K562 (cell line): ENCODE data around the gene TET2. TPM values are rescaled to one million over a fixed set of nuclear protein-coding genes. Genes with fewer than 3 reads are reported as not detected.

Source experiments
- ATAC-seq: fragments of 200-7000 bp; cut with Tn5 transposase; 3 replicates; pipeline ENCODE4 v1.9.1; 2020; ENCODE audit warnings: moderate library complexity
- BruUV-seq: library from RNA; stranded (reverse); fragments of 400-500 nt; replicated peaks from 2 replicates; lab custom pipeline; 2021; lab: Mats Ljungman, UMichigan
- CTCF ChIA-PET: fragments of 300-600 bp; formaldehyde crosslinking; extraction: SDS; loops from one replicate; lab custom pipeline; 2021; ENCODE audit warnings: low intra/inter-chr PET ratio; lab: Yijun Ruan, JAX
- POLR2A ChIA-PET: fragments of 300-600, 350-650 bp; sonication (Branson Sonifier 250); formaldehyde crosslinking; extraction: SDS; loops from one replicate; lab custom pipeline; 2021; ENCODE audit warnings: antibody characterized with exemption, inconsistent platforms; lab: Yijun Ruan, JAX
- DNase-seq, 4 experiments: peaks; one replicate each; pipeline versions ENCODE4 v3.0.0 to v3.0.0-alpha.2; 2011 to 2018; ENCODE audit warnings: low spot score in 3 of 4, mixed read lengths in 3 of 4; ENCODE audit errors: extremely low read depth in 1 of 4
- FAIRE-seq: peaks from 2 replicates; lab custom pipeline; 2011; peaks lifted over from hg19 to GRCh38; lab: Jason Lieb, UNC
- H2AFZ ChIP-seq: 2 replicates; pipeline ENCODE4 v1.6.0; 2011; ENCODE audit warnings: low read depth, low read length, control low read depth, inconsistent platforms
- H3K27ac ChIP-seq: fragments of 200-600 bp; 3 replicates; pipeline ENCODE4 v1.8.0; 2011; ENCODE audit warnings: low read depth, mild to moderate bottlenecking, control low read depth, inconsistent platforms, low read length, moderate library complexity, mixed read lengths; ENCODE audit errors: extremely low read depth
- H3K27me3 ChIP-seq, 2 experiments: fragments of 300-600 bp in 1 of 2; 2 replicates in 1 of 2; 3 replicates in 1 of 2; pipeline versions ENCODE4 v1.6.0 to v1.8.0; 2011; ENCODE audit warnings: inconsistent platforms in 2 of 2, low read length in 2 of 2, mild to moderate bottlenecking in 1 of 2, mixed read lengths in 1 of 2, moderate library complexity in 1 of 2; ENCODE audit not compliant: control insufficient read depth in 2 of 2, insufficient read depth in 2 of 2
- H3K36me3 ChIP-seq: fragments of 300-600 bp; 3 replicates; pipeline ENCODE4 v1.8.0; 2011; ENCODE audit warnings: mild to moderate bottlenecking, low read length, inconsistent platforms; ENCODE audit not compliant: control insufficient read depth, insufficient read depth
- H3K4me1 ChIP-seq, 2 experiments: fragments of 200-600 bp in 1 of 2; replicated peaks in 1 of 2; 2 replicates in 1 of 2; 3 replicates in 1 of 2; pipeline versions ENCODE4 v1.5.1 to v1.8.0; 2011; ENCODE audit warnings: inconsistent platforms in 2 of 2, low read length in 2 of 2, mild to moderate bottlenecking in 1 of 2, mixed read lengths in 1 of 2, moderate library complexity in 1 of 2; ENCODE audit not compliant: control insufficient read depth in 2 of 2, insufficient read depth in 2 of 2
- H3K4me2 ChIP-seq: 2 replicates; pipeline ENCODE4 v1.6.1; 2011; ENCODE audit warnings: low read length, control low read depth, inconsistent platforms, mixed read lengths; ENCODE audit not compliant: insufficient read depth
- H3K4me3 ChIP-seq: fragments of 200-600 bp; sonication (generic), shearing (Covaris generic); 2 replicates; pipeline ENCODE4 v1.5.1; 2016; ENCODE audit warnings: control low read depth, inconsistent platforms
- H3K79me2 ChIP-seq: fragments of 200-600 bp; 3 replicates; pipeline ENCODE4 v1.8.0; 2011; ENCODE audit warnings: low read length, inconsistent platforms; ENCODE audit not compliant: control insufficient read depth, insufficient read depth
- H3K9ac ChIP-seq, 2 experiments: 2 replicates each; pipeline versions ENCODE4 v1.6.0 to v1.6.1; 2011; ENCODE audit warnings: low read depth in 2 of 2, low read length in 2 of 2, control low read depth in 1 of 2, inconsistent platforms in 1 of 2, mild to moderate bottlenecking in 1 of 2, mixed read lengths in 1 of 2; ENCODE audit not compliant: insufficient read depth in 1 of 2
- H3K9me1 ChIP-seq: one replicate; pipeline ENCODE4 v1.6.0; 2011; ENCODE audit warnings: inconsistent platforms, mild to moderate bottlenecking, low read length, moderate library complexity; ENCODE audit not compliant: control insufficient read depth, insufficient read depth
- H3K9me3 ChIP-seq: replicated peaks from 2 replicates; pipeline ENCODE4 v1.5.1; 2011; ENCODE audit warnings: low read depth, low read length, inconsistent platforms; ENCODE audit not compliant: control insufficient read depth, insufficient read depth
- H4K20me1 ChIP-seq: replicated peaks from 2 replicates; pipeline ENCODE4 v1.6.1; 2011; ENCODE audit warnings: low read length, inconsistent platforms, mixed read lengths; ENCODE audit not compliant: control insufficient read depth, insufficient read depth
- CBX1 ChIP-seq: sonication (generic); IDR thresholded peaks from 2 replicates; pipeline ENCODE4 v1.6.1; 2016; ENCODE audit warnings: antibody characterized with exemption, low read depth, mild to moderate bottlenecking
- CHCHD3 ChIP-seq: fragments of 250-450 bp; sonication (Bioruptor Pico); IDR thresholded peaks from 2 replicates; pipeline ENCODE4 v2.1.2; 2022; ENCODE audit warnings: mild to moderate bottlenecking
- HOMEZ ChIP-seq: fragments of 250-450 bp; sonication (Bioruptor Pico); IDR thresholded peaks from 2 replicates; pipeline ENCODE4 v1.4.0; 2020; ENCODE audit warnings: mild to moderate bottlenecking, moderate library complexity
- MECOM ChIP-seq: fragments of 250-450 bp; sonication (Bioruptor Pico); IDR thresholded peaks from 2 replicates; pipeline ENCODE4 v1.8.0; 2022; ENCODE audit warnings: inconsistent platforms
- MXI1 ChIP-seq: IDR thresholded peaks from 2 replicates; pipeline ENCODE4 v1.6.1; 2011; ENCODE audit warnings: low read depth, mild to moderate bottlenecking, improper control_type of control experiment, low read length
- NR2F6 ChIP-seq: fragments of 450-650 bp; formaldehyde crosslinking; IDR thresholded peaks from 2 replicates; pipeline ENCODE4 v1.4.0; 2020; ENCODE audit warnings: mild to moderate bottlenecking
- NR4A1 ChIP-seq, 2 experiments: fragments of 250-450 bp in 1 of 2; fragments of 450-650 bp in 1 of 2; sonication (Bioruptor Pico) in 1 of 2; IDR thresholded peaks; 2 replicates each; pipeline versions ENCODE4 v1.4.0 to v1.6.1; 2016 to 2020; ENCODE audit warnings: mild to moderate bottlenecking in 2 of 2, missing compliant biosample characterization in 1 of 2, missing genetic modification characterization in 1 of 2, moderate library complexity in 1 of 2
- PCBP1 ChIP-seq: fragments of 200-400 bp; formaldehyde crosslinking; IDR thresholded peaks from 2 replicates; pipeline ENCODE4 v1.6.1; 2018; ENCODE audit warnings: mild to moderate bottlenecking, low read depth, low read length; ENCODE audit not compliant: poor library complexity, severe bottlenecking
- PHF8 ChIP-seq: fragments of 200-600 bp; sonication (generic); IDR thresholded peaks from 2 replicates; pipeline ENCODE4 v1.6.1; 2012; ENCODE audit warnings: mixed run types, mild to moderate bottlenecking, inconsistent platforms, low read length, moderate library complexity, borderline replicate concordance
- PHTF2 ChIP-seq: fragments of 250-450 bp; sonication (Bioruptor Pico); IDR thresholded peaks from 2 replicates; pipeline ENCODE4 v1.5.0; 2021; ENCODE audit warnings: mild to moderate bottlenecking
- TAL1 ChIP-seq: fragments of 450-650 bp; IDR thresholded peaks from 2 replicates; pipeline ENCODE4 v1.6.1; 2016; ENCODE audit warnings: mild to moderate bottlenecking
- TOE1 ChIP-seq, 2 experiments: fragments of 450-650 bp in 1 of 2; sonication (generic) in 1 of 2; formaldehyde crosslinking in 1 of 2; IDR thresholded peaks; 2 replicates each; pipeline versions ENCODE4 v1.7.1 to v1.8.0; 2016 to 2022; ENCODE audit warnings: borderline replicate concordance in 2 of 2, mild to moderate bottlenecking in 2 of 2, antibody characterized with exemption in 1 of 2, inconsistent platforms in 1 of 2, low read depth in 1 of 2, missing genetic modification reagents in 1 of 2, moderate library complexity in 1 of 2
- ZBED1 ChIP-seq: IDR thresholded peaks from 2 replicates; pipeline ENCODE4 v1.6.1; 2014
- ZNF444 ChIP-seq: fragments of 250-450 bp; sonication (Bioruptor Pico); IDR thresholded peaks from 2 replicates; pipeline ENCODE4 v1.4.0; 2020; ENCODE audit warnings: mild to moderate bottlenecking, moderate library complexity
- ZNF695 ChIP-seq: fragments of 450-650 bp; formaldehyde crosslinking; IDR thresholded peaks from 2 replicates; pipeline ENCODE4 v1.4.0; 2020; ENCODE audit warnings: mild to moderate bottlenecking, moderate library complexity
- WGBS: fragments of 100-300 bp; shearing (Covaris generic); methylation state at CpG from one replicate; pipeline ENCODE4 v1.1.6; 2016; ENCODE audit warnings: low coverage, mixed read lengths; ENCODE audit not compliant: insufficient coverage; ENCODE audit errors: missing lambda C conversion rate; 5-methylcytosine and 5-hydroxymethylcytosine counted together
- in situ Hi-C: fragments of 300-500 bp; cut with MboI; formaldehyde crosslinking; loops from 4 replicates; pipeline ENCODE4 v1.15.0; 2018; ENCODE audit warnings: inconsistent platforms, mixed read lengths
- intact Hi-C: fragments of 100-400 bp; cut with micrococcal nuclease; formaldehyde crosslinking; loops from 2 replicates; pipeline ENCODE4 v1.14.2; 2022
- polyA plus RNA-seq, 8 experiments: library from polyadenylated mRNA; depleted of rRNA in 4 of 8; stranded (reverse) in 5 of 8; unstranded in 3 of 8; fragments of >200 nt; fragmentation: Nextera tagmentation in 2 of 8; fragmentation: Illumina TruSeq in 1 of 8; extraction: Ambion mirVana in 2 of 8; extraction: Trizol in 1 of 8; gene quantifications; 2 replicates each; pipeline versions ENCODE4 v1.2.1 to v1.2.3, GENCODE V29; 2011 to 2014; ENCODE audit warnings: inconsistent platforms in 1 of 8, missing spikeins in 1 of 8
- total RNA-seq, 7 experiments: library from RNA; depleted of rRNA in 6 of 7; stranded (reverse); fragments of >200 nt in 6 of 7; fragmentation: Illumina TruSeq in 2 of 7; extraction: Trizol in 2 of 7; gene quantifications; 2 replicates each; pipeline versions ENCODE4 v1.2.1 to v1.2.3, GENCODE V29; 2011 to 2021; ENCODE audit warnings: low replicate concordance in 1 of 7
- TF ChIP-seq, protein P1 (sequence below): fragments of 450-650 bp; IDR thresholded peaks from 2 replicates; pipeline ENCODE4 v1.6.1; 2016; ENCODE audit warnings: borderline replicate concordance
- TF ChIP-seq, protein P2 (sequence below): IDR thresholded peaks from 2 replicates; pipeline ENCODE4 v1.6.1; 2014; ENCODE audit warnings: antibody characterized with exemption

The TET2 gene
- total and polyA plus RNA-seq, 9 of the 15 experiments (the other 6 are each of a cell fraction or from before 2014, with no cell fraction given) = 0.80 to 11.1 (median 4.9) TPM

GRCh38 chr4:105208561-105208960 lies 61.9 kb downstream of the TET2 start:
- no peaks in the 10 kb centered on the region for H3K36me3 ChIP-seq

More at GRCh38 chr4:105208561-105208960, 61.9 kb downstream of the TET2 start:
- WGBS = 74% methylated on average over 5 of the region's 5 CpGs
- no peaks in the 10 kb centered on the region for H3K79me2 ChIP-seq
- no peaks in the 10 kb centered on the region for H3K9me1 ChIP-seq
- in situ Hi-C loops = no loop called here
- no peaks in the 10 kb centered on the region for H4K20me1 ChIP-seq
- ChIA-PET CTCF (no interaction called here), POLR2A (no interaction called here)
- H3K27me3 ChIP-seq = no peaks in the 10 kb centered on the region
- no peak for DNase-seq
- H3K4me3 ChIP-seq = no peak overlapping the region
- no peak overlapping the region for H3K9ac ChIP-seq
- TF ChIP-seq, protein P1, sequence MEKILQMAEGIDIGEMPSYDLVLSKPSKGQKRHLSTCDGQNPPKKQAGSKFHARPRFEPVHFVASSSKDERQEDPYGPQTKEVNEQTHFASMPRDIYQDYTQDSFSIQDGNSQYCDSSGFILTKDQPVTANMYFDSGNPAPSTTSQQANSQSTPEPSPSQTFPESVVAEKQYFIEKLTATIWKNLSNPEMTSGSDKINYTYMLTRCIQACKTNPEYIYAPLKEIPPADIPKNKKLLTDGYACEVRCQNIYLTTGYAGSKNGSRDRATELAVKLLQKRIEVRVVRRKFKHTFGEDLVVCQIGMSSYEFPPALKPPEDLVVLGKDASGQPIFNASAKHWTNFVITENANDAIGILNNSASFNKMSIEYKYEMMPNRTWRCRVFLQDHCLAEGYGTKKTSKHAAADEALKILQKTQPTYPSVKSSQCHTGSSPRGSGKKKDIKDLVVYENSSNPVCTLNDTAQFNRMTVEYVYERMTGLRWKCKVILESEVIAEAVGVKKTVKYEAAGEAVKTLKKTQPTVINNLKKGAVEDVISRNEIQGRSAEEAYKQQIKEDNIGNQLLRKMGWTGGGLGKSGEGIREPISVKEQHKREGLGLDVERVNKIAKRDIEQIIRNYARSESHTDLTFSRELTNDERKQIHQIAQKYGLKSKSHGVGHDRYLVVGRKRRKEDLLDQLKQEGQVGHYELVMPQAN = no peak
- TF ChIP-seq TOE1 (IDR thresholded peaks at IDR 0.05; ENCODE audit: borderline replicate concordance) (no peak), TOE1 (CRISPR knock-in tag; IDR thresholded peaks at IDR 0.05; ENCODE audit: borderline replicate concordance, low read depth) (no peak), CHCHD3 (CRISPR knock-in tag) (no peak), MXI1 (no peak), PHTF2 (CRISPR knock-in tag) (no peak), MECOM (CRISPR knock-in tag) (no peak), NR4A1 (CRISPR knock-in tag; IDR thresholded peaks at IDR 0.05) (no peak), NR4A1 (tag; IDR thresholded peaks at IDR 0.05) (no peak), NR2F6 (no peak), ZBED1 (no peak), CBX1 (no peak), PCBP1 (no peak), ZNF444 (no peak), TAL1 (no peak), ZNF695 (CRISPR knock-in tag) (no peak), PHF8 (no peak), HOMEZ (no peak)
- TF ChIP-seq, protein P2, sequence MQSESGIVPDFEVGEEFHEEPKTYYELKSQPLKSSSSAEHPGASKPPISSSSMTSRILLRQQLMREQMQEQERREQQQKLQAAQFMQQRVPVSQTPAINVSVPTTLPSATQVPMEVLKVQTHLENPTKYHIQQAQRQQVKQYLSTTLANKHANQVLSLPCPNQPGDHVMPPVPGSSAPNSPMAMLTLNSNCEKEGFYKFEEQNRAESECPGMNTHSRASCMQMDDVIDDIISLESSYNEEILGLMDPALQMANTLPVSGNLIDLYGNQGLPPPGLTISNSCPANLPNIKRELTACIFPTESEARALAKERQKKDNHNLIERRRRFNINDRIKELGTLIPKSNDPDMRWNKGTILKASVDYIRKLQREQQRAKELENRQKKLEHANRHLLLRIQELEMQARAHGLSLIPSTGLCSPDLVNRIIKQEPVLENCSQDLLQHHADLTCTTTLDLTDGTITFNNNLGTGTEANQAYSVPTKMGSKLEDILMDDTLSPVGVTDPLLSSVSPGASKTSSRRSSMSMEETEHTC = no peak
- no peak overlapping the region for H3K27ac ChIP-seq
- intact Hi-C loops = no loop called here
- no peak overlapping the region for H2AFZ ChIP-seq
- no peaks in the 10 kb centered on the region for H3K9me3 ChIP-seq
- no peaks in the 10 kb centered on the region; a peak in 1 of 5 replicates for H3K4me1 ChIP-seq
- no TSS peak for BruUV-seq
- no peak for ATAC-seq
- H3K4me2 ChIP-seq = no peak overlapping the region
- FAIRE-seq = no peak
